HEK293 (cell line): Measurements from ENCODE around the gene RNF151.

Source experiments
- CTCF ChIA-PET: fragments of 350-600 bp; formaldehyde crosslinking; extraction: SDS; loops from one replicate; lab custom pipeline; 2021; ENCODE audit warnings: antibody characterized with exemption; lab: Yijun Ruan, JAX
- POLR2A ChIA-PET: fragments of 300-600 bp; formaldehyde crosslinking; extraction: SDS; loops from one replicate; lab custom pipeline; 2020; ENCODE audit warnings: antibody characterized with exemption, inconsistent platforms; lab: Yijun Ruan, JAX
- H3K27ac ChIP-seq: fragments of 200-500 bp; sonication (Bioruptor generic); 2 replicates; pipeline ENCODE4 v1.5.1; 2014; ENCODE audit warnings: low read depth, low read length, control low read depth, inconsistent platforms; ENCODE audit errors: extremely low read depth
- H3K36me3 ChIP-seq, 2 experiments: fragments of 200-500 bp in 1 of 2; sonication (Bioruptor generic) in 1 of 2; 1 replicate in 1 of 2; 2 replicates in 1 of 2; pipeline ENCODE4 v1.5.1; 2014 to 2017; ENCODE audit warnings: inconsistent platforms in 2 of 2, low read length in 2 of 2; ENCODE audit not compliant: control insufficient read depth in 2 of 2, insufficient read depth in 1 of 2
- H3K4me1 ChIP-seq: fragments of 200-500 bp; sonication (Bioruptor generic); 2 replicates; pipeline ENCODE4 v1.5.1; 2014; ENCODE audit warnings: mild to moderate bottlenecking, low read length, inconsistent platforms; ENCODE audit not compliant: control insufficient read depth, insufficient read depth
- H3K4me3 ChIP-seq: 2 replicates; pipeline ENCODE4 v1.5.1; 2011; ENCODE audit warnings: low read depth, mild to moderate bottlenecking, control low read depth, low read length, moderate library complexity
- H3K9me3 ChIP-seq: fragments of 200-500 bp; sonication (Bioruptor generic); 2 replicates; pipeline ENCODE4 v1.5.1; 2014; ENCODE audit warnings: low read depth, low read length, inconsistent platforms; ENCODE audit not compliant: control insufficient read depth, insufficient read depth
- ATF2 ChIP-seq: fragments of 450-650 bp; formaldehyde crosslinking; IDR thresholded peaks from 2 replicates; pipeline ENCODE4 v1.5.1; 2016; ENCODE audit warnings: missing biosample characterization, missing genetic modification characterization, low read depth
- GFI1B ChIP-seq: fragments of 450-650 bp; formaldehyde crosslinking; IDR thresholded peaks from 2 replicates; pipeline ENCODE4 v1.5.1; 2016; ENCODE audit warnings: missing biosample characterization, missing genetic modification characterization
- GLI2 ChIP-seq: fragments of 450-650 bp; formaldehyde crosslinking; IDR thresholded peaks from 2 replicates; pipeline ENCODE4; 2017; ENCODE audit warnings: missing biosample characterization, missing genetic modification characterization, low read depth, borderline replicate concordance
- GLIS2 ChIP-seq: fragments of 450-650 bp; formaldehyde crosslinking; IDR thresholded peaks from 2 replicates; pipeline ENCODE4 v1.5.1; 2016; ENCODE audit warnings: missing biosample characterization, missing genetic modification characterization
- KLF1 ChIP-seq: fragments of 450-650 bp; formaldehyde crosslinking; IDR thresholded peaks from 2 replicates; pipeline ENCODE4 v1.5.1; 2016; ENCODE audit warnings: missing biosample characterization, missing genetic modification characterization
- PATZ1 ChIP-seq: fragments of 450-650 bp; formaldehyde crosslinking; IDR thresholded peaks from 2 replicates; pipeline ENCODE4 v1.5.1; 2016; ENCODE audit warnings: missing biosample characterization, missing genetic modification characterization
- RBAK ChIP-seq: fragments of 450-650 bp; formaldehyde crosslinking; IDR thresholded peaks from 2 replicates; pipeline ENCODE4 v1.5.1; 2016; ENCODE audit warnings: missing biosample characterization, missing genetic modification characterization
- SCRT1 ChIP-seq: fragments of 450-650 bp; formaldehyde crosslinking; IDR thresholded peaks from 2 replicates; pipeline ENCODE4 v1.5.1; 2016; ENCODE audit warnings: missing biosample characterization, missing genetic modification characterization, borderline replicate concordance
- SCRT2 ChIP-seq: fragments of 450-650 bp; formaldehyde crosslinking; IDR thresholded peaks from 2 replicates; pipeline ENCODE4 v1.5.1; 2016; ENCODE audit warnings: missing biosample characterization, missing genetic modification characterization
- ZBTB11 ChIP-seq: fragments of 450-650 bp; formaldehyde crosslinking; conservative IDR thresholded peaks from 2 replicates; pipeline ENCODE4 v1.5.1; 2016; ENCODE audit warnings: low read depth, missing biosample characterization, missing genetic modification characterization
- ZBTB6 ChIP-seq: fragments of 450-650 bp; formaldehyde crosslinking; IDR thresholded peaks from 2 replicates; pipeline ENCODE4 v1.5.1; 2017; ENCODE audit warnings: missing biosample characterization, missing genetic modification characterization
- ZBTB8A ChIP-seq: fragments of 450-650 bp; formaldehyde crosslinking; IDR thresholded peaks from 2 replicates; pipeline ENCODE4 v1.5.1; 2016; ENCODE audit warnings: missing biosample characterization, missing genetic modification characterization
- ZFP69B ChIP-seq: fragments of 450-650 bp; formaldehyde crosslinking; IDR thresholded peaks from 2 replicates; pipeline ENCODE4 v1.5.1; 2016; ENCODE audit warnings: missing biosample characterization, missing genetic modification characterization
- ZIC2 ChIP-seq: fragments of 450-650 bp; formaldehyde crosslinking; IDR thresholded peaks from 2 replicates; pipeline ENCODE4 v1.5.1; 2016; ENCODE audit warnings: missing biosample characterization, missing genetic modification characterization
- ZNF133 ChIP-seq: fragments of 450-650 bp; formaldehyde crosslinking; IDR thresholded peaks from 2 replicates; pipeline ENCODE4 v1.5.1; 2016; ENCODE audit warnings: missing biosample characterization, missing genetic modification characterization
- ZNF211 ChIP-seq: fragments of 450-650 bp; formaldehyde crosslinking; IDR thresholded peaks from 2 replicates; pipeline ENCODE4 v1.5.1; 2016; ENCODE audit warnings: low read depth, missing biosample characterization, missing genetic modification characterization
- ZNF433 ChIP-seq: fragments of 450-650 bp; formaldehyde crosslinking; IDR thresholded peaks from 2 replicates; pipeline ENCODE4 v1.5.1; 2016; ENCODE audit warnings: missing biosample characterization, missing genetic modification characterization, low read depth
- ZNF473 ChIP-seq: fragments of 450-650 bp; formaldehyde crosslinking; IDR thresholded peaks from 2 replicates; pipeline ENCODE4 v1.5.1; 2017; ENCODE audit warnings: missing biosample characterization, missing genetic modification characterization
- ZNF501 ChIP-seq: fragments of 450-650 bp; formaldehyde crosslinking; IDR thresholded peaks from 2 replicates; pipeline ENCODE4 v1.5.1; 2016; ENCODE audit warnings: missing biosample characterization, missing genetic modification characterization
- ZNF560 ChIP-seq: fragments of 450-650 bp; formaldehyde crosslinking; IDR thresholded peaks from 2 replicates; pipeline ENCODE4 v1.5.1; 2017; ENCODE audit warnings: missing biosample characterization, missing genetic modification characterization, borderline replicate concordance
- ZNF623 ChIP-seq: fragments of 450-650 bp; formaldehyde crosslinking; IDR thresholded peaks from 2 replicates; pipeline ENCODE4 v1.5.1; 2016; ENCODE audit warnings: missing biosample characterization, missing genetic modification characterization
- ZNF629 ChIP-seq: fragments of 450-650 bp; formaldehyde crosslinking; IDR thresholded peaks from 2 replicates; pipeline ENCODE4 v1.5.1; 2017; ENCODE audit warnings: missing biosample characterization, missing genetic modification characterization
- ZNF692 ChIP-seq: fragments of 450-650 bp; formaldehyde crosslinking; IDR thresholded peaks from 2 replicates; pipeline ENCODE4 v1.5.1; 2016; ENCODE audit warnings: missing biosample characterization, missing genetic modification characterization
- ZNF76 ChIP-seq: fragments of 450-650 bp; formaldehyde crosslinking; IDR thresholded peaks from 2 replicates; pipeline ENCODE4; 2016; ENCODE audit warnings: low read depth, missing biosample characterization, missing genetic modification characterization, borderline replicate concordance
- ZNF830 ChIP-seq: fragments of 450-650 bp; IDR thresholded peaks from 2 replicates; pipeline ENCODE4 v1.5.0; 2018; ENCODE audit warnings: missing biosample characterization, missing genetic modification characterization, low read depth, mild to moderate bottlenecking, moderate library complexity
- ZSCAN16 ChIP-seq: fragments of 450-650 bp; formaldehyde crosslinking; IDR thresholded peaks from 2 replicates; pipeline ENCODE4 v1.5.1; 2016; ENCODE audit warnings: missing biosample characterization, missing genetic modification characterization
- ZSCAN4 ChIP-seq: fragments of 450-650 bp; formaldehyde crosslinking; IDR thresholded peaks from 2 replicates; pipeline ENCODE4 v1.5.1; 2017; ENCODE audit warnings: missing biosample characterization, missing genetic modification characterization

RNF151 gene

GRCh38 chr16:2008009-2008526, 41.4 kb downstream of the RNF151 start:
- ChIA-PET POLR2A (interaction anchor here (0.8 to 2.7 kb wide), 6 partner anchors 9 to 147 kb away, joined by 3 to 17 read pairs (median 3); partner anchors contain the start of genes RPS2, TBL3 and TRAF7), CTCF (interaction anchor here (0.6 to 1.8 kb wide), 7 partner anchors 14 to 583 kb away, joined by 3 to 7 read pairs (median 4); no protein-coding TSS in a partner anchor)
- Histone ChIP-seq H3K36me3 (peaks cover 0 to 34% of the 10 kb centered on the region in 2 experiments; a peak in 1 of 3 replicates), H3K4me3 (peak overlapping the region; percentile 75), H3K9me3 (no peaks in the 10 kb centered on the region), H3K4me1 (peaks cover 29% of the 10 kb centered on the region), H3K27ac (peak overlapping the region; percentile 97; the same call in 1 of the 2 replicates)
- no peak for TF ChIP-seq ZNF830 (tag by site-specific recombination)
- no peak for TF ChIP-seq ZBTB6
- peak; percentile 80 for TF ChIP-seq KLF1 (tag by site-specific recombination)
- TF ChIP-seq GFI1B (tag by site-specific recombination) = no peak
- no peak for TF ChIP-seq RBAK (tag by site-specific recombination)
- TF ChIP-seq ZNF501 (tag by site-specific recombination) = no peak
- TF ChIP-seq ZBTB11 (tag by site-specific recombination) = no peak; the same call in 1 of the 2 replicates
- no peak for TF ChIP-seq ZNF211 (tag by site-specific recombination)
- TF ChIP-seq ZFP69B = peak; percentile 38; the same call in 1 of the 2 replicates
- no peak for TF ChIP-seq ZNF133 (tag by site-specific recombination)
- peak; percentile 77; the same call in 1 of the 2 replicates for TF ChIP-seq ZNF76 (tag by site-specific recombination)
- TF ChIP-seq SCRT2 (tag by site-specific recombination) = peak; percentile 100
- no peak for TF ChIP-seq ZBTB8A
- peak; percentile 66 for TF ChIP-seq ZNF692
- peak; percentile 18; the same call in 1 of the 2 replicates for TF ChIP-seq GLIS2
- TF ChIP-seq GLI2 = no peak
- TF ChIP-seq ZIC2 = peak; percentile 35; the same call in 1 of the 2 replicates
- peak; percentile 79 for TF ChIP-seq PATZ1 (tag by site-specific recombination)
- TF ChIP-seq SCRT1 = peak; percentile 99
- TF ChIP-seq ZNF433 (tag by site-specific recombination) = no peak
- TF ChIP-seq ZSCAN16 (tag by site-specific recombination) = no peak
- no peak for TF ChIP-seq ZSCAN4 (tag by site-specific recombination)
- no peak for TF ChIP-seq ZNF560 (tag by site-specific recombination)
- TF ChIP-seq ZNF623 = no peak
- peak; percentile 71 for TF ChIP-seq ZNF629 (tag by site-specific recombination)
- no peak for TF ChIP-seq ZNF473 (tag by site-specific recombination)
- TF ChIP-seq ATF2 (tag by site-specific recombination) = 0 out of 2 replicates have a peak, but pooled peaks have one; percentile 2
